H1 (cell line): ENCODE measurements around the gene CFAP221. TPM values are rescaled to one million over a fixed set of nuclear protein-coding genes. Genes with fewer than 3 reads are reported as not detected.

Experiments
- CTCF ChIA-PET: fragments of 300-600 bp; sonication (Branson Sonifier 250); formaldehyde crosslinking; loops from one replicate; lab custom pipeline; 2021; ENCODE audit not compliant: partially characterized antibody; lab: Charles Lee
- POLR2A ChIA-PET: fragments of 300-600 bp; sonication (Branson Sonifier 250); formaldehyde crosslinking; loops from one replicate; lab custom pipeline; 2021; ENCODE audit warnings: inconsistent platforms; ENCODE audit not compliant: partially characterized antibody; lab: Charles Lee
- DNase-seq, 2 experiments: peaks; one replicate each; pipeline versions ENCODE4 v3.0.0 to v3.0.0-alpha.2; 2010 to 2022; ENCODE audit warnings: low spot score in 2 of 2, low read depth in 1 of 2, mixed read lengths in 1 of 2
- FAIRE-seq: peaks from 2 replicates; lab custom pipeline; 2011; peaks lifted over from hg19 to GRCh38; lab: Jason Lieb, UNC
- H2AFZ ChIP-seq: 2 replicates; pipeline ENCODE4 v1.8.1; 2012; ENCODE audit warnings: low read length, inconsistent platforms
- H2AK5ac ChIP-seq: 2 replicates; pipeline ENCODE4 v1.6.1; 2013; ENCODE audit warnings: low read depth, low read length
- H2BK120ac ChIP-seq: replicated peaks from 2 replicates; pipeline ENCODE3; 2013; ENCODE audit warnings: low read depth, low read length, inconsistent platforms
- H2BK12ac ChIP-seq: 2 replicates; pipeline ENCODE4 v1.6.1; 2013; ENCODE audit warnings: low read depth, low read length
- H2BK15ac ChIP-seq: 2 replicates; pipeline ENCODE4 v1.6.1; 2013; ENCODE audit warnings: low read length
- H2BK20ac ChIP-seq: 2 replicates; pipeline ENCODE4 v1.6.1; 2013; ENCODE audit warnings: low read length
- H2BK5ac ChIP-seq: 2 replicates; pipeline ENCODE4 v1.6.1; 2013; ENCODE audit warnings: low read depth, low read length
- H3K14ac ChIP-seq: 2 replicates; pipeline ENCODE4 v1.6.1; 2013; ENCODE audit warnings: inconsistent platforms; ENCODE audit not compliant: insufficient read length
- H3K18ac ChIP-seq: 2 replicates; pipeline ENCODE4 v1.6.1; 2013; ENCODE audit warnings: low read length; ENCODE audit errors: extremely low read depth
- H3K23ac ChIP-seq: 2 replicates; pipeline ENCODE4 v1.6.1; 2013; ENCODE audit warnings: inconsistent platforms; ENCODE audit not compliant: insufficient read length
- H3K23me2 ChIP-seq: 2 replicates; pipeline ENCODE4 v1.6.1; 2013; ENCODE audit warnings: low read depth, low read length
- H3K27ac ChIP-seq: 2 replicates; pipeline ENCODE4 v1.6.1; 2011; ENCODE audit warnings: low read depth, low read length, inconsistent platforms
- H3K27me3 ChIP-seq, 4 experiments: replicated peaks in 1 of 4; 1 replicate in 1 of 4; 2 replicates in 3 of 4; pipeline versions ENCODE4 v1.6.1 to v1.8.1; 2011 to 2013; ENCODE audit warnings: low read length in 3 of 4, mild to moderate bottlenecking in 3 of 4, inconsistent platforms in 2 of 4, mixed read lengths in 2 of 4, moderate library complexity in 1 of 4; ENCODE audit not compliant: control insufficient read depth in 3 of 4, insufficient read depth in 3 of 4; ENCODE audit errors: extremely low read depth in 1 of 4
- H3K36me3 ChIP-seq, 4 experiments: 2 replicates each; pipeline versions ENCODE4 v1.6.1 to v1.8.1; 2011 to 2013; ENCODE audit warnings: mild to moderate bottlenecking in 4 of 4, low read length in 3 of 4, moderate library complexity in 2 of 4, control low read depth in 1 of 4, inconsistent platforms in 1 of 4; ENCODE audit not compliant: insufficient read depth in 4 of 4, control insufficient read depth in 2 of 4
- H3K4ac ChIP-seq: replicated peaks from 2 replicates; pipeline ENCODE3; 2013; ENCODE audit warnings: low read length, low read depth, mixed read lengths, inconsistent platforms; ENCODE audit not compliant: insufficient read length
- H3K4me1 ChIP-seq, 4 experiments: replicated peaks in 1 of 4; 1 replicate in 1 of 4; 2 replicates in 3 of 4; pipeline versions ENCODE4 v1.6.1 to v1.8.1; 2011 to 2013; ENCODE audit warnings: low read length in 3 of 4, inconsistent platforms in 2 of 4, mixed read lengths in 1 of 4; ENCODE audit not compliant: insufficient read depth in 4 of 4, control insufficient read depth in 3 of 4
- H3K4me2 ChIP-seq, 2 experiments: 2 replicates each; pipeline versions ENCODE4 v1.6.1 to v1.8.1; 2011 to 2013; ENCODE audit warnings: low read depth in 2 of 2, low read length in 2 of 2, control low read depth in 1 of 2, inconsistent platforms in 1 of 2, mild to moderate bottlenecking in 1 of 2; ENCODE audit not compliant: insufficient read depth in 1 of 2
- H3K4me3 ChIP-seq, 4 experiments: fragments of 200-600, 300-600 bp in 1 of 4; sonication (generic), shearing (Covaris generic), sonication (Bioruptor Twin) in 1 of 4; 2 replicates each; pipeline versions ENCODE4 v1.5.1 to v1.8.1; 2011 to 2016; ENCODE audit warnings: low read length in 4 of 4, low read depth in 3 of 4, control low read depth in 2 of 4, inconsistent platforms in 2 of 4, mild to moderate bottlenecking in 2 of 4, mixed read lengths in 1 of 4, moderate library complexity in 1 of 4; ENCODE audit not compliant: insufficient read depth in 2 of 4; ENCODE audit errors: extremely low read depth in 1 of 4
- H3K56ac ChIP-seq: replicated peaks from 2 replicates; pipeline ENCODE3; 2013; ENCODE audit warnings: low read depth, mild to moderate bottlenecking, mixed read lengths, low read length, inconsistent platforms; ENCODE audit not compliant: insufficient read length
- H3K79me1 ChIP-seq: 2 replicates; pipeline ENCODE4 v1.6.1; 2013; ENCODE audit warnings: low read depth, low read length, control low read depth
- H3K79me2 ChIP-seq, 2 experiments: 2 replicates each; pipeline versions ENCODE4 v1.6.1 to v1.8.1; 2012 to 2013; ENCODE audit warnings: low read length in 2 of 2, mild to moderate bottlenecking in 2 of 2, inconsistent platforms in 1 of 2; ENCODE audit not compliant: insufficient read depth in 2 of 2, control insufficient read depth in 1 of 2
- H3K9ac ChIP-seq, 4 experiments: replicated peaks in 1 of 4; 1 replicate in 1 of 4; 2 replicates in 3 of 4; pipeline versions ENCODE4 v1.6.1 to v1.8.1; 2011 to 2013; ENCODE audit warnings: low read depth in 3 of 4, low read length in 3 of 4, control low read depth in 2 of 4, mild to moderate bottlenecking in 2 of 4, moderate library complexity in 2 of 4, inconsistent platforms in 1 of 4; ENCODE audit errors: extremely low read depth in 1 of 4
- H3K9me3 ChIP-seq, 2 experiments: 2 replicates each; pipeline versions ENCODE4 v1.6.1 to v1.8.1; 2012 to 2013; ENCODE audit warnings: mild to moderate bottlenecking in 2 of 2, moderate library complexity in 2 of 2, control low read depth in 1 of 2, inconsistent platforms in 1 of 2, low read depth in 1 of 2, low read length in 1 of 2, mixed read lengths in 1 of 2; ENCODE audit not compliant: insufficient read depth in 2 of 2
- H4K20me1 ChIP-seq, 2 experiments: replicated peaks in 1 of 2; 2 replicates each; pipeline versions ENCODE3 to v1.8.1; 2011 to 2013; ENCODE audit warnings: inconsistent platforms in 2 of 2, low read length in 2 of 2, mild to moderate bottlenecking in 1 of 2; ENCODE audit not compliant: insufficient read depth in 2 of 2, control insufficient read depth in 1 of 2
- H4K5ac ChIP-seq: 2 replicates; pipeline ENCODE4 v1.6.1; 2013; ENCODE audit warnings: low read length, low read depth, mixed read lengths, inconsistent platforms; ENCODE audit not compliant: insufficient read length
- H4K8ac ChIP-seq: 2 replicates; pipeline ENCODE4 v1.8.0; 2013; ENCODE audit warnings: mild to moderate bottlenecking, moderate library complexity, low read length, inconsistent platforms; ENCODE audit not compliant: insufficient read depth; ENCODE audit errors: extremely low read depth
- H4K91ac ChIP-seq: replicated peaks from 2 replicates; pipeline ENCODE3; 2013; ENCODE audit warnings: low read length, mixed read lengths, inconsistent platforms; ENCODE audit not compliant: insufficient read length
- E2F6 ChIP-seq: IDR thresholded peaks from 2 replicates; pipeline ENCODE4 v1.6.1; 2012; ENCODE audit warnings: inconsistent platforms
- JUN ChIP-seq: IDR thresholded peaks from 2 replicates; pipeline ENCODE4 v1.6.1; 2011; ENCODE audit warnings: low read depth, mild to moderate bottlenecking, improper control_type of control experiment, low read length
- MAX ChIP-seq: IDR thresholded peaks from 2 replicates; pipeline ENCODE4 v1.6.1; 2012; ENCODE audit warnings: inconsistent platforms
- TEAD4 ChIP-seq: IDR thresholded peaks from 2 replicates; pipeline ENCODE4 v1.6.1; 2012; ENCODE audit warnings: low read depth, low read length, inconsistent platforms, mixed read lengths
- USF2 ChIP-seq: IDR thresholded peaks from 2 replicates; pipeline ENCODE4 v1.6.1; 2011; ENCODE audit warnings: low read length, improper control_type of control experiment
- WGBS, 2 experiments: shearing (Covaris generic) in 1 of 2; methylation state at CpG; one replicate each; pipeline versions ENCODE4 v1.1.6 to v1.1.7; 2013 to 2015; ENCODE audit warnings: low lambda C conversion rate in 2 of 2, mixed read lengths in 2 of 2, inconsistent platforms in 1 of 2, low coverage in 1 of 2, missing lambda C conversion rate in 1 of 2; ENCODE audit not compliant: insufficient replicate concordance in 2 of 2, insufficient coverage in 1 of 2, insufficient read length in 1 of 2; ENCODE audit errors: extremely low coverage in 1 of 2, missing lambda C conversion rate in 1 of 2; 5-methylcytosine and 5-hydroxymethylcytosine counted together
- polyA plus RNA-seq, 7 experiments: library from polyadenylated mRNA; depleted of rRNA in 3 of 7; stranded (reverse) in 5 of 7; unstranded in 2 of 7; fragments of >200 nt in 5 of 7; fragments of 200-250 nt in 2 of 7; gene quantifications; 1 replicate in 5 of 7; 2 replicates in 1 of 7; 4 replicates in 1 of 7; pipeline versions ENCODE4 v1.2.1 to v1.2.3, GENCODE V29; 2011 to 2013; ENCODE audit warnings: missing spikeins in 2 of 7, mixed read lengths in 2 of 7
- total RNA-seq: library from RNA; stranded (reverse); fragmentation: NEBNext Ultra II Directional; extraction: Animal tissue kit (Norgen Biotek cat#: 25700); gene quantifications from 2 replicates; pipeline ENCODE4 v1.2.1, GENCODE V29; 2021

CFAP221 gene
- total and polyA plus RNA-seq, 2 of the 8 experiments (the other 6 are each of a cell fraction or from before 2014, with no cell fraction given) = 0.14 to 0.71 TPM

- 0 out of 2 replicates have a peak, but pooled peaks have one; percentile 50 for TF ChIP-seq TEAD4
- peak; percentile 25; the same call in 1 of the 2 replicates for TF ChIP-seq USF2
- TF ChIP-seq E2F6 = peak; percentile 67
- no peak for TF ChIP-seq JUN
- peak; percentile 87 for TF ChIP-seq MAX
- peak overlapping the region in 1 of 2 experiments; percentile 39; a peak in 2 of 4 replicates for H3K4me2 ChIP-seq
- no peak overlapping the region for H3K4me3 ChIP-seq
- H3K56ac ChIP-seq = no peak overlapping the region
- no peaks in the 10 kb centered on the region for H3K79me1 ChIP-seq
- peaks cover 0 to 5% (median 2%) of the 10 kb centered on the region in 4 experiments; a peak in 2 of 7 replicates for H3K4me1 ChIP-seq
- CTCF ChIA-PET = interaction anchor here (0.6 to 6.5 kb wide), 7 partner anchors 11 to 536 kb away, joined by 3 to 50 read pairs (median 4); no protein-coding TSS in a partner anchor
- WGBS, 2 experiments = 49% methylated on average over 19 of the region's 19 CpGs; no CpG with 5 or more reads in 1 of the 2 experiments
- peak overlapping the region; percentile 10; the same call in 1 of the 2 replicates for H2BK15ac ChIP-seq
- peak overlapping the region; percentile 27; the same call in 1 of the 2 replicates for H2AFZ ChIP-seq
- peak; percentile 19 for FAIRE-seq
- peak; percentile 29 to 65 for DNase-seq
- H2AK5ac ChIP-seq = no peak overlapping the region
- no peak overlapping the region for H2BK20ac ChIP-seq
- peak overlapping the region; percentile 30; the same call in 1 of the 2 replicates for H2BK5ac ChIP-seq
- H3K9ac ChIP-seq = no peak overlapping the region
- H3K27me3 ChIP-seq = no peaks in the 10 kb centered on the region; a peak in 1 of 7 replicates
- H4K5ac ChIP-seq = no peak overlapping the region
- no peaks in the 10 kb centered on the region for H3K79me2 ChIP-seq
- no peak overlapping the region for H4K8ac ChIP-seq
- H3K4ac ChIP-seq = peak overlapping the region; percentile 3
- H3K9me3 ChIP-seq = no peaks in the 10 kb centered on the region
- H4K91ac ChIP-seq = no peak overlapping the region
- POLR2A ChIA-PET = interaction anchor here (1.1 kb wide), 1 partner anchor 8 kb away, joined by 4 read pairs; no protein-coding TSS in a partner anchor
- H3K18ac ChIP-seq = peak overlapping the region; percentile 52; the same call in 1 of the 2 replicates
- H4K20me1 ChIP-seq = no peaks in the 10 kb centered on the region
- no peak overlapping the region for H2BK12ac ChIP-seq
- no peak overlapping the region for H3K27ac ChIP-seq
- no peak overlapping the region for H3K23ac ChIP-seq
- H2BK120ac ChIP-seq = no peak overlapping the region
- H3K14ac ChIP-seq = no peak overlapping the region
- no peaks in the 10 kb centered on the region for H3K36me3 ChIP-seq
- no peaks in the 10 kb centered on the region for H3K23me2 ChIP-seq
Observed at GRCh38 chr2:119638685-119639554, 94.7 kb downstream of the CFAP221 start.
